Measurements from ENCODE around the gene TARBP2.
"Not testable (repeated sequence)": the region's sequence is repeated elsewhere in the genome, so short reads cannot be mapped to it uniquely, and the experiment has no call there.

Gene TARBP2

DNA sequence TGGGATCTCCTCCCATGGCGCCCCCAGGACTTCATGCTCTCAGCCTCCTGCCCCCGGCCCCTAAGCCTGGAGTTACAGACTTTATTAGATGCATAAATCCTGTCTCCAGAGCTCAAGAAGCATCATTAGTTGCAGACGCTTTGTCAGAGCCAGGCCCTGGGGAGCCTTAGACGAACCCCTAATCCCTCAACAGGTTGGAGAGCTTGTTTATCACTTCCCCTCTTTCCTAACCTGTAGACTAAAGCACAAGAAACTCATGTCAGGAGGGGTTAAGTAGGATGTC, 6.5 kb downstream of the TARBP2 start:
- H3K27ac ChIP-seq, result no peak overlapping the region
- DNase-seq (ENCODE audit: low read depth, low spot score), result no peak

DNA sequence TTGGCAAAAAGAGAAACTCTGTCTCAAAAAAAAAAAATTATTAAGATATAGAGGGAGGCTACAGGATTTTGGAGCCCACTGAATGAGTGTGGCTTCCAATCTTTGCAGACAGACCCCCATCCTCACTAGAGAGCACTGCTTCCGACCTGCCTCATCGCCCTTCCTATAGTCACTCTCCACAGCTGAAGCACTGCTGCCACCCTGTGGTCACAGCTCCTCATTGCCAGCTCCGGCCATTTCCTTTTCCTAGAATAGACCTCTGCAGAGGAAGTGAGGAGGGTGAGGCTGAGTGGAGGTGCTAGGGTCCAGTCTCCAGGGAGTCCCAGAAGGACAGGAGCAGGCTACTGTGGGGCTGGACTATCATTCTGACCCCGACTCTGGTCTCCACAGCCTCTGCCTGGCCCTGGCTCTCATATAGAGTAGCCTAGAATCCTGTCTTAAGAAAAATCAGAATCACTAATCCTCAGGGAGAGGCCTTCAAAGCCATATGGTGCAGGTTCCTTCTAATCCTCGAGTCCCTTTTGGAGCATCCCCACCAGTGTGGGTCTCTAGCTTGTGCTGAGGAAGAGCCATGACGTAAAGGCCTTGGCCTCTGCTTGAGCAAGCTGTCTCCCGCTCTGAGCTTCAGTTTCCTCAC, 7.6 kb downstream of the TARBP2 start:
- H3K27ac ChIP-seq, result peak overlapping the region; percentile 1
- DNase-seq (ENCODE audit: low read depth, low spot score), result no peak

DNA sequence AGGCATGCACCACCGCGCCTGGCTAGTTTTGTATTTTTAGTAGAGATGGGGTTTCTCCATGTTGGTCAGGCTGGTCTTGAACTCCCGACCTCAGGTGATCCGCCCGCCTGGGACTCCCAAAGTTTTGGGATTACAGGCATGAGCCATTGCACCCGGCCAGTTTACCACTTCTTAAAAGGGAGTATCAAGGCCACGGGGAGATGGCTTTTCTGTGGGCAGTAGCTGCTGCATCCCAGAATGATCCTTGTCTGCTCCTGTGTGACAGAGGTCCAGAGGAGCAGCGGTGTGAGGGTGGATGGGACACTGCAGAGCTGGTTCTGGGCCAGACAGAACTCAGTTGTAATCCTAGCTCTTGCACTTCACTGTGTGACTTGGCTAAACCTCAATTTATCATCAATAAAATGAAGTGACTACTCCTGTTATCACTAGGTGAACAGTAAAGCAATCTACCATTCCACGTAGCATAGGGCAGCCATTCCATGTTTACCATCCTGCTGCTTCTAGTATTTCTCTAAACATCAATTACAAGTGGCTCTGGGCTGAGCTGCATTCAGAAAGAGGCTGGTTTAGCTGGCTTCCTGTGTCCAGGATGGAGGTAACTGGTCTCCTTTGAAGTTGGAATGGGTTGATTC, 9.2 kb downstream of the TARBP2 start:
- no peak for DNase-seq (ENCODE audit: low read depth, low spot score)

DNA sequence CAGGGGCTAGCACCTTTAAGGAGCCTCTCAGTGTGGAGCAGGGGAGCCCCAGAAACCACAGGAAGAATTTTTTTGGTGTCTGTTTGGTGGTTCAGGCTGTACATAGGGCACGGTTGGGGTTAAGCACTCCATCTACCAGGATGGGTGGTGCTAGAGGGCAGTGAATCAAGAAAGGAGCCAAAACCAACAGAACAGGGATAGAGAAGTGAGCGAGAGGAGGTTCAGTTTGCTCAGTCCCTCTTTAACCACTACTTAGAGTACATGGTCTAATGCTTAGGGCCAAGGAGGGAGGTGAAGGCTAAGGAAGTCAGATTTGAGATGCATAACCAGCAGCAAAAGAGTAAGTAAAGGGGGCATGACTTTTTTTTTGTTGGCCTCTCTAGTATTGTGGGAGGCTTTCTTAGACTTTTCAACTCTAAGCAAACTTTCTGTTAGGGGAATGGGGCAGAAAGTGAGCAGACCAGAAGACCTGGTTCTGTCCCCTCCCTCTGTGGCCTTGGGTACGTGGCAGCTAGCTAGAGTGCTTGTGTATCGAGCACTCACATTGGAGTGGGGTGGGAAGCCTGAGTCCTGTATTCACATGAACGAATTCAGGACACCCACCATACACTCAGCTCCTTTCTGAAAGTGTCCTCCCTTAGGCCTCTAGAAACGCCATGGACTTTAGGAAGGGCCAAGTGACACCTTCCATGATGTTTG, 12.8 kb downstream of the TARBP2 start:
- no peak for DNase-seq (ENCODE audit: low read depth, low spot score)
- H3K27ac ChIP-seq, result no peak overlapping the region

More for the DNA sequence above, 9.2 kb downstream of the TARBP2 start:
- no peak overlapping the region for H3K27ac ChIP-seq

DNA sequence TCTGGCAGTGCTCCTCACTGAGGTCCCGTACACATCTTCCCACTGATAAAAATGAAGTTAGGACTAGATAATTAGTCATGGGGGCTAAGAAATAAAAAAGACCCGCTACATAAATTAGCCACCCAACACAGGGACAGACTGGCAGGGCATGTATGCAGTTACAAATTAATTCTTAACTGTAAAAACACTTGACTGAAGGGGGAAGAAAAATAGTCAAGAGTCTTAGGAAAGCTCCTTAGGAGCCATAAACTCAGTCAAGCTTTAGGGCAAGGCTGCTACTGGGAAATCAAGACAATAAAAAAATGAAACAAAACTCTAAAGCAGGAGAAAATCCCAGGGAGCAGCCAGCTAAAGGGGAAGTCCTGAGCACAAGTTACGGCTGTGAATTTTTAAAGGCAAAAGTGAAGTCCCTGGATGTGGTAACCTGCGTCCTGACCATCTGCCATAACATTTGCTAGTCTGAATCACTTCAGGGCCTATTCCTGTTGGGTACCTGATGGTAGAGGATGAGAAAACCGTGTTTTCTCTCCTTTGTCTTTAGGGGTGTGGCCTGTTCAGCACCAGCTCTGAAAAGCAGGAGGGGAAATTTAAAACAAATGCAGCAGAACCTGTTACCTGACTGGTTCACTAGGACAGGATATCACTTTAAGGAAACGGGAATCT, 13.7 kb downstream of the TARBP2 start:
- DNase-seq (ENCODE audit: low read depth, low spot score), result no peak
- no peak overlapping the region for H3K27ac ChIP-seq

DNA sequence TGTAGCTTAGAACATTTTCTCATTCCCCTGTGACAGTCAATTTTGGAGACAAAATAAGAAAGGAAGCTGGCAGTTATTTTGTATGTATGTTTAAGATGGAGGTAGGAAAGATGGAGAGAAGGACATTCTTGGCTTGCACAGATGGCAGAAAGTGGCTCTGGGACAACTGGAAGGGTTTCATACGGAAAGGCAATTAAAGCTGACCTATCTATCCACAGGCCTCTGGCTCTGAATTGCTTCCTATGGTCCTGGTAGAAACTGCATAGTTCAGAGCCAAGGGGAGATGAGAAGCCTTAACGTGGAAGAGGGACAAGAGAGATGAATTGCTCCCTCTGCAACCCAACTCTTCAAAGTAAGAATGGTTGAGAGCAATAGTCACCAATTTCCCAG, 14.2 kb downstream of the TARBP2 start:
- no peak overlapping the region for H3K27ac ChIP-seq
- no peak for DNase-seq (ENCODE audit: low read depth, low spot score)

DNA sequence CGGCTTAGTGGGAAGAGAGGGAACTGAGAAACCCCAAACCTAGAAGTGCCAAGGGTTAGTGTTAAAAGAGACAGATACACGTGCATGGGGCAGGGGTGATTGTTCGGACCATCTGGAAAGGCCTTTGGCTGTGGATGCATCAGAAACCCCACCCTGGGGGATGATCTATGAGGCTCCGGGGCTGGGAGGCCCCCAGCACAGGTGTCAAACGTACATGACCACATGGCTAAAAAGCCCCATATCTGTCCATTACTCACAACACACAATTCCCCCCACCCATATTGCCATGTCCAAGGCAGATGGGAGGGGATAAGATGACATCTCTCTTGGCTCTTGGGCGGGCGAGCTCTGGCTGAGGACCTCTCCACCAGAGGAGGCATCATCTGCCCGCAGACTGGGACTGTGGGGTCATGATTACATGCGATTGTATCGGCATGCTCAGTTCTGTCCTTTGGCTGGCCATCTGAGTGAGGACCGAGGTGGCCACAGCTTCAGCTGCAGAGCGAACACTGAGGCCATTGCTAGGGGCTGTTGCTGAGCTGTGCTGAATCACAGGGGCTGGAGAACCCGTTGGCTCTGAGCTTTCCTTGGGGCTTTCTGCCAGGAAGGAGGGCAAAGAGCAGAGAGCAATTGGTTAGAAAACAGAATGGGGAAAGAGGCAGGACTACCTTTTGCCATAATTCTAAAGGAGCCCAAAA, 15.8 kb downstream of the TARBP2 start:
- no peak overlapping the region for H3K27ac ChIP-seq
- no peak for DNase-seq (ENCODE audit: low read depth, low spot score)

DNA sequence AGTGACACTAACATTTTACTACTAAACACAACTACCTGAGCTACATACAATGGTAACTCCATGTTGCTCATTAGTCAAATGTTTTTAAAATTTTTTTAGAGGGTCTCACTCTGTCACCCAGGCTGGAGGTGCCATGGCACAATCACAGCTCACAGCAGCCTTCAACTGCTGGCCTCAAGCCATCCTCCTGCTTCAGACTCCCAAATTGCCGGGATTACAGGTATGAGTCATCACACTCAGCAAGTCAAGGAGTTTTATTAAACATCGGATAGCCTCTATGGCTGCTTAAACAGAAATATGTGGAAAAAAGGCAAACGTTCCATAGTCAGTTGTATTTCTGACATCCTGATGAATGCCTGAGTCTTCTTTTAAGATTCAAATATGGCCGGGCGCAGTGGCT, 17.3 kb downstream of the TARBP2 start:
- DNase-seq (ENCODE audit: low read depth, low spot score), result no peak
- no peak overlapping the region for H3K27ac ChIP-seq

DNA sequence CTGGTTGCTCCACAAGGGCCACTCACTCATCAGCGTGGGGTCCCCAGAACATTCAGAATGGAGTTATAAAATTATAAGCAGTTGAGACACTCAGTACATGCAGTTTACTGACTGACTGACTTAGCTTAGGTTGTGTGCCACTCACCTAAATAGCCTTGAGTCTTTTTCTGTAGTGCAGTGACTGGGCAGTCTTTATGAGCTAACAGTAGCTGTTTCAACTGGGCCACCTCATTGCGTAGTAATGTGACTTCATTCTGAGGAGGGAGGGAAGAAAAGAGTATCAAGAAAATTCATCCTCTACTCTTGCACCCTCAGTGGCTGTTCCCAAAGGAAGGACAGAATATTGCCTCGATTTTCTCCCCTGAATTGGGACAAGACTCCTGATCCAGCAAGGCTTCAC, 22.0 kb downstream of the TARBP2 start:
- DNase-seq (ENCODE audit: low read depth, low spot score), result no peak
- H3K27ac ChIP-seq, result no peak overlapping the region

DNA sequence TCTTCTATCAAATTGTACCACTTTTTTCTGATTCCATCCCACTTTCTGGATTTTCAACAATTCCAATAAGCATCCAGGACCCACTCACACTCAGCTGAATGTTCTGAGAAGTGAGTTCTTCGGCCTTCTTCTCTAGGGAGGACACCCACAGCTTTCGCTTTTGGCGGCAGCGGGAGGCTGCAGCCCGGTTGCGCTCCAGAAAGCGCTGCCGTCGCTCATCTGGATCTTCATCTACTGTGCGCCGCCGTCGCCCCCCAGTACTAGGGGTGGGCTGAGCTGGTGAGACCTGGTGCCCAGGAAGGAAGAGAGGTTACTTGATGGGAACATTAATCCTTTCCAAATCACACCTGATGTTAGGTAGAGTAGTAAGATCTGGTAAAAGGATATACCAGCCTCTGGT, 23.4 kb downstream of the TARBP2 start:
- DNase-seq (ENCODE audit: low read depth, low spot score), result no peak
- H3K27ac ChIP-seq, result no peak overlapping the region

DNA sequence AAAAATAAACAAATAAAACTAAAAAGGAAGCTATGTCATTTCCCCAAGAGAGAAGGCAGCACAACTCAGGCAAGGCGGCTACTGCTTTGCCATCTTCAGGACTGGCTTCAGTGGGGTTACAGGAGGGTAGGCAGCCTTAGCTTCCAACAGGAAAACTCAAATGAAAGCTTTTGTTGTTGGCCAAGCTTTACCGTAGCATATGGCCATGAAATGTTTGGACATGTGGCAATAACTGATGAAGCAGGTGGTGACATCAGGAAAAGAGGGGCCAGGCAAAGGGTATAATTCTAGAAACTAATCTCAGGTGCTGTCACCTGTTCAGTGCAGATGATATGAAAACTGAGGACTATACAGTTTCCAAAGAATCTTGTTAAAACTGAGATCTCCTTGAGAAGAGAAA, 29.0 kb downstream of the TARBP2 start:
- DNase-seq (ENCODE audit: low read depth, low spot score), result no peak
- no peak overlapping the region for H3K27ac ChIP-seq

DNA sequence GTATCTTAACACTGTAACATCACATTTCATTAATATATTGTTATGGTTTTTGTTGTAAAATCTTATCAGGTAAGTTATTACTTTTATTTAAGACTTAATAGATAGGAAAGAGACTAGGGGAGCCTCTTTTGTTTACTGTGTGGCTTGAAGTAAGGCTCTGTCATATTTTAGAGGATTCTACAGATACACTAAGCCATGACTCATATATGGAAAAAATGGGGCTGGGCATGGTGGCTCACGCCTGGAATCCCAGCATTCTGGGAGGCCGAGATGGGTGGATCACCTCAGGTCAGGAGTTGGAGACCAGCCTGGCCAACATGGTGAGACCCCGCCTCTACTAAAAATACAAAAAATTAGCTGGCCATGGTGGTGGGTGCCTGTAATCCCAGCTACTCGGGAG, 29.8 kb downstream of the TARBP2 start:
- DNase-seq (ENCODE audit: low read depth, low spot score), result no peak
- peak overlapping the region; percentile 48 for H3K27ac ChIP-seq

DNA sequence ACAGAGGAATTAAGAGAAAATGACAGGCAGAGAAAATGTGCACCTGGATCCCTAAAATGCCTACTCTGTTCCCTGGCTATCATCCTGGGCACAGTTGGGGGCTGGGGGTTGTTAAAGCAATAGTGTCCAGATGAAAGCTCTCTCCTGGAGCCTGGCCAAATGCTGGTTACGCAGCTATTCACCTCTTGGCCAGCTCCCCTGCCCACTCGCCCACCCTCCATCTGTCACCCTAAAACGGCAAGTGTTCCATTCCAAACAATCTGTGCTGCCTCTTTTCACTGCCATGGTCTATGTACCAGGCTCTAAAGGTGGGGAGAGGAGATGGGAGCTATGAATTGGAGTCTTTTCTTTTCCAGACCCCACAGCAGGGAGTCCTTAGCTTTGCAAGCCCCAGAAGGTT, 30.9 kb downstream of the TARBP2 start:
- no peak for DNase-seq (ENCODE audit: low read depth, low spot score)
- no peak overlapping the region for H3K27ac ChIP-seq

DNA sequence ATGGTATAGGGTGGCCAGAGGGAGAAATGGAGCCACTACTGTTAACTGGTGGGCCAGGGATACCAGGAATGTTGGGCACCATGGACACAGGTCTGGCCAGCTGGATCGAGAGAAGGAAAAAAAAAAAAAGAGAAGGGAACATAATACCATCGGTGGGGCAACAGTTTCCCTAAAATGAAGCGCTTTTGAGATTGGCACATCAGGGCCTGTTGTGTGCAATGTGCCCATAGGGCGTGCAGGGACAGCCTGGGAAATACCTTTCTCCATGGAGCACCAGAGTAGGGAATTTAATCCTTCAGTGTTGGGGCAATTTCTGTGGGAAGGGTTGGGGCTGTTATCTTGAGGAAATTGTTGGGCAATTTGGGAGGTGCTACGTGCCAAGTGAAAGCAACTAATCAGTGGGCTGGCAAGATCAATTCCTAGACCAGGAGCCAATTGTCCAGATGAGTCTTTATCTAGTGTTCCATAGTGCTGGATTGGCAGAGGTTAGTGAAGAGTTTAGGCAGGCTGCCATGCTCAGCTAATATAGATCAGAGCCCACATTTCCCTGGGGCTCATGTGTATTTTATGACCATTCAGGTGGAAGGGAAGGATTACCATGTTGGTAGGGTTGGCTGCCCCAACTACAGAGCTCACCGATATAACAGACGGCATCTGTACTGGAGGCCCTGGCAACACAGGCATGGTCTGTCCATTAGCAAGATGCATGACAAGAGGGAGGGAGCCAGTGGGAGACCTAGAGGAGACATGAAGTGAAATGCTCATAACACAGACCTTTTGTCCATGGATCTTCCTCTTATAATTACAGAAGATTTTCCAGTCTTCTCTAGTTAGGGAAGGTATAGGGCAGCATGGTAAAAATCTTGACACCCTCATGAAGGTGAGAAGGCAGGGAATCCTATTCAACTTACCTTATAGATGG, 31.7 kb downstream of the TARBP2 start:
- DNase-seq (ENCODE audit: low read depth, low spot score), result no peak
- H3K27ac ChIP-seq, result no peak overlapping the region

DNA sequence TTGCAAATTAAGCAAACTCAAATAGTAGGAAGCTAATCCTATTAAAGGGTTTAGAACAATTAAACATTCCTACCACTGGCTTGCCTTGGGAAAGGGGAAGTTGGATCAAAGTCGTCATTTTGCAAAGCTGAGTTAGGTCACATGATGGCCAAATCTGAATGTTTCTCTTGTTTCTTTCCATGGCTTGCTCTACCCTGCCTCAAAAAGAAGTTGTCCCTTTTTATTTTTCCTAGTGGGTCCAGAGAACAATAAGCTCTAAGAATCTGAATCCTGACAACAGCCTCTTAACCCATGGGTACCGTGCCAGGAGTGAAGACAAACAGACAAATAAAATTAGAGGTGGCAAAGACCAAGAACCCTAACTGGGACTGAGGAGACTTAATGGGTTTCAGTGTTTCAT, 32.4 kb downstream of the TARBP2 start:
- no peak for DNase-seq (ENCODE audit: low read depth, low spot score)
- no peak overlapping the region for H3K27ac ChIP-seq

DNA sequence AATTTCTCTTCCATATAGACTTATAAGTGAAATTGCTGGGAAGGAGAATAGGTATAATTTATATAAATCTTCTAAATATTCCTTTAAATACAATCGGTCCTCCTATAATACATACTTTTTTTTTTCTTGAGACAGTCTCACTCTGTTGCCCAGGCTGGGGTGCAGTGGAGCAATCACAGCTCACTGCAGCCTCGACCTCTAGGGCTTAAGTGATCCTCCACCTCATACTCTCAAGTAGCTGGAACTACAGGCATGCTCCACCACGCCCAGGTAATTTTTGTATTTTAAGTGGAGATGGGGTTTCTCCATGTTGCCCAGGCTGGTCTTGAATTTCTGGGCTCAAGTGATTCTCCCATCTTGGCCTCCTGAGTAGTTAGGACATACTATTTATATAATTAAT, 35.9 kb downstream of the TARBP2 start:
- no peak overlapping the region for H3K27ac ChIP-seq
- no peak for DNase-seq (ENCODE audit: low read depth, low spot score)

DNA sequence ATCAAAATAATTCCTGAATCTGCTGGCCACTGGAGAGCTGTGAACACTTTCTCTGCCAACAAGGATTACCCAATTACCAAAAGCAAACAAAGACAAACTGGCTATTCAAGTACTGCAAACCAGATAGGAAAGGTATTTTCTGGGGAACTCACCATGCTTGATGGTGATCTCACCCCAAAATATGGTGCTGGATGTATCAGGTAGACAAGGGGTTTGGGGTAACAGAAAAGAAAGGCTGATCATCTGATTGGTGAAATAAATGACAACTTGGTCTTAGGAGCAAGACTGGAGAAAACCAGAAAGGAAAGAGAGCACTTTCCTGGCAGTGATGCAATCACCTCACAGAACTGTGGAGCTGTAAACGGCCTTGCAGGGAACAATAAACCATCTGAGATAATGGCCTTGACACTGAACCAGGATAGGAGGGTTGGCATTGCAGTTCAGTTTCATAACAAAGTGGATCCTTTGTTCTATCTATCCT, 37.2 kb downstream of the TARBP2 start:
- no peak for DNase-seq (ENCODE audit: low read depth, low spot score)
- peak overlapping the region; percentile 63 for H3K27ac ChIP-seq

DNA sequence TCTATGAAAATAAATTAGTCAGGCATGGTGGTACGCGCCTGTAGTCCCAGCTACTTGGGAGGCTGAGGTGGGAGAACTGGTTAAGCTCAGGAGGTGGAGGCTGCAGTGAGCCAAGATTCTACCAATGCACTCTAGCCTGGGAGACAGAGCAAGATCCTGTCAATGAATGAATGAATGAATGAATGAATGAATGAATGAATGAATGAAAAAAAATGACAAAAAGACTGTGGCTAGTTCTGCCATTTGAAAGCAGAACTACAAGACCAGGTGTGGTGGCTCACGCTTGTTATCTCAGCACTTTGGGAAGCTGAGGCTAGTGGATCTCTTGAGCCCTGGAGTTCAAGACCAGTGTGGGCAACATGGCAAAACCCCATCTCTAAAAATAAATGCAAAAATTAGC, 38.4 kb downstream of the TARBP2 start:
- no peak overlapping the region for H3K27ac ChIP-seq

DNA sequence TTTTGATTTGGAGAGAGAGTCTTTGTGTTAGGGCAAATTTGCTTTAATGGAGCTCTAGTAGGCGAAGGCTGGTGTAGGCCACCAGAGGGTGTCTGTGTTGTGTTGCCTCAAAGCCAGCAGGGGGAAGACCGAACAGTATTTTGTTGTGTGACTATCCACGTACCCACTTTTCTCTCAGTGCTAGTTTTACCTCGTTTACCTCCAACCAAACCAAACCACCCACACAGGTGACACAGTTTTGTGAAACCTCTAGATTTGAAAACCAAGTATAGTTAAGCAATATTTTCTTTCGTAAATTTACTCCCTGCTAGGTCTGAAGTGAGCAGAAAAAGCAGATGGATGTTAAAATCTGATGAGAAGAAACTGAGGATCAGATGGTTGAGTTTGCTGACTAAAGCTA, 42.5 kb downstream of the TARBP2 start:
- H3K27ac ChIP-seq, result peak overlapping the region; percentile 16
- DNase-seq (ENCODE audit: low read depth, low spot score), result no peak

More for the DNA sequence above, 38.4 kb downstream of the TARBP2 start:
- DNase-seq (ENCODE audit: low read depth, low spot score), result no peak

DNA sequence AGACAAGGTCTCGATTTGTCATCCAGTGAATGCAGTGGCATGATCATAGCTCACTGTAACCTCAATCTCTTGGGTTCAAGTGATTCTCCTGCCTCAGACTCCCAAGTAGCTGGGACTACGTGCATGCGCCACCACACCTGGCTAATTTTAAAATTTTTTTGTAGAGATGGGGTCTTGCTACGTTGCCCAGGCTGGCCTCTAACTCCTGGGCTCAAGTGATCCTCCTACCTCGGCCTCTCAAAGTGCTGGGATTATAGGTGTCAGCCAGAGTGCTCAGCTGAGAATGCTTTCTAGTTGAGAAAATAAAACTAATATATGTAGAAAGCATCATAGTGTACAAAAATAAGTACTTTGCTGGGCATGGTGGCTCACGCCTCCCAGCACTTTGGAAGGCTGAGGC, 47.3 kb downstream of the TARBP2 start:
- not testable (repeated sequence) for H3K27ac ChIP-seq; DNase-seq (ENCODE audit: low read depth, low spot score)
